K562 (cell line): Measurements from ENCODE around the gene FKBP3.

Source experiments
- CREM ChIP-seq: IDR thresholded peaks from 2 replicates; pipeline ENCODE4 v1.6.1; 2014; ENCODE audit warnings: antibody characterized with exemption, low read depth
- POLR2A ChIP-seq: fragments of 450-650 bp; conservative IDR thresholded peaks from 2 replicates; pipeline ENCODE4 v1.6.1; 2016
- POLR2AphosphoS5 ChIP-seq: IDR thresholded peaks from 2 replicates; pipeline ENCODE4 v1.6.1; 2011; ENCODE audit warnings: mild to moderate bottlenecking, low read depth, low read length, moderate library complexity; ENCODE audit not compliant: control insufficient read depth, insufficient read depth
- SPI1 ChIP-seq: IDR thresholded peaks from 2 replicates; pipeline ENCODE4 v1.6.1; 2011; ENCODE audit warnings: low read depth, low read length, control low read depth, borderline replicate concordance
- TAF1 ChIP-seq: IDR thresholded peaks from 2 replicates; pipeline ENCODE4 v1.6.1; 2011; ENCODE audit warnings: mild to moderate bottlenecking, low read length, moderate library complexity; ENCODE audit not compliant: insufficient read depth, control insufficient read depth, severe bottlenecking; ENCODE audit errors: extremely low read depth
- TF ChIP-seq, protein P1 (sequence below), 3 experiments: IDR thresholded peaks in 2 of 3; conservative IDR thresholded peaks in 1 of 3; 2 replicates each; pipeline ENCODE4 v1.5.1; 2011 to 2012; ENCODE audit warnings: low read length in 3 of 3, mild to moderate bottlenecking in 3 of 3, control low read depth in 2 of 3, improper control_type of control experiment in 1 of 3, inconsistent platforms in 1 of 3, low read depth in 1 of 3, mixed read lengths in 1 of 3, moderate library complexity in 1 of 3; ENCODE audit not compliant: insufficient read depth in 2 of 3

DNA sequence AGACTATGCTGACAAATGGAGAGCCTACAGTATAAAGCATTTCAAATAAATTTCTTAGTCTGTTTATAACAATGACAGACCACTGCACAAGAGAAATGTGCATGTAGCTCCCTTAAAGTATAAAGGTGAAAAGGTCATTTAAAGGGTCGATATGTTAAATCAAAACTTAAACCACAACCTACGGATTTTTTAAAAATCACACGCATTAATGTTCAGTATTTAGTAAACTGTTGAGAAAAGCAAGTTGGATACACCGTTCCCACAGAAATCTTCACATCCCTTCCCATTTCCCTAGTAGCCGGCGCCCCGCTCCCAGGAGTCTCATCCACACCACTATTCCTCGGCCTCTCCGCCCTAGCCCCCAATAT is 614 bp downstream of the FKBP3 start:
- TF ChIP-seq, protein P1, sequence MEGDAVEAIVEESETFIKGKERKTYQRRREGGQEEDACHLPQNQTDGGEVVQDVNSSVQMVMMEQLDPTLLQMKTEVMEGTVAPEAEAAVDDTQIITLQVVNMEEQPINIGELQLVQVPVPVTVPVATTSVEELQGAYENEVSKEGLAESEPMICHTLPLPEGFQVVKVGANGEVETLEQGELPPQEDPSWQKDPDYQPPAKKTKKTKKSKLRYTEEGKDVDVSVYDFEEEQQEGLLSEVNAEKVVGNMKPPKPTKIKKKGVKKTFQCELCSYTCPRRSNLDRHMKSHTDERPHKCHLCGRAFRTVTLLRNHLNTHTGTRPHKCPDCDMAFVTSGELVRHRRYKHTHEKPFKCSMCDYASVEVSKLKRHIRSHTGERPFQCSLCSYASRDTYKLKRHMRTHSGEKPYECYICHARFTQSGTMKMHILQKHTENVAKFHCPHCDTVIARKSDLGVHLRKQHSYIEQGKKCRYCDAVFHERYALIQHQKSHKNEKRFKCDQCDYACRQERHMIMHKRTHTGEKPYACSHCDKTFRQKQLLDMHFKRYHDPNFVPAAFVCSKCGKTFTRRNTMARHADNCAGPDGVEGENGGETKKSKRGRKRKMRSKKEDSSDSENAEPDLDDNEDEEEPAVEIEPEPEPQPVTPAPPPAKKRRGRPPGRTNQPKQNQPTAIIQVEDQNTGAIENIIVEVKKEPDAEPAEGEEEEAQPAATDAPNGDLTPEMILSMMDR (IDR thresholded peaks at IDR 0.05 in 2 of 3, conservative IDR thresholded peaks at IDR 0.05 in 1 of 3; ENCODE audit: insufficient read depth in 2 of 3, low read depth in 1 of 3, low read length in 3 of 3) = no peak
- TF ChIP-seq CREM (no peak), POLR2AphosphoS5 (no peak), POLR2A (no peak), TAF1 (no peak), SPI1 (no peak)
